ENCODE results near the gene VSTM5. TPM values are rescaled to one million over a fixed set of nuclear protein-coding genes. Genes with fewer than 3 reads are reported as not detected.

VSTM5 gene
- total RNA-seq, 2 experiments from 2014 or later: not detected

DNA sequence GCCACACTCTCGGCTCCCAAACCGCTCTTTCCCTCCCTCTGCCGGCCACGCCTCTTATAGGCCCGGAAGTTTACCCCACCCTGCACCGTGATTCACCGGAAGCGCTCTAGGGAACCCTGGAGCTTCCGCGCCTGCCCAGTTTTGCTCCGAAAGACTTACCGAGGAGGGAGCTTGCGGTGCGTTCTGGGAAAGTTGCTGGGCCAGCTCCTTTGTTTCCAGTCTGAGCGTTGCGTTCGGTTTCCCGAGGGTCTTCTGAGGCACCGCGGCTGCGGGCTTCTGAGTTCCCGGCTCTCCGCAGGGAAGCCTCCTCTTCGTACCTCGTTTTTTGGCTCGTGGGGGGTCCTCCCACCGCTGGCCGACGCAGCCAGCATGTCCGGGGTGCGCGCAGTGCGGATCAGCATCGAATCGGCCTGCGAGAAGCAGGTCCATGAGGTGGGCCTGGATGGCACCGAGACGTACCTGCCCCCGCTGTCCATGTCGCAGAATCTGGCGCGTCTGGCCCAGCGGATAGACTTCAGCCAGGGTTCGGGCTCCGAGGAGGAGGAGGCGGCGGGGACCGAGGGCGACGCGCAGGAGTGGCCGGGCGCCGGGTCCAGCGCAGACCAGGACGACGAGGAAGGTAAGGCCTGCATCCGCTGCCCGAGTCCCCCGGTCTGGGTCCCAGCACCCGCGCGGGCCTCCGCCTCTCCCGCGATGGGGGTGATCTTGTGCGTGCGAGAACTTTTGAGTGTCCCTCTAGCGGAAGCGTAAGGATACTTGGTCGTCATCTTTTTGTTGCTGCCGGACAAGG, 66.1 kb downstream of the VSTM5 start, which contains the start of gene MED17:
TSS of gene MED17 (plus strand) at position 138 of the 790 bp plus-strand sequence. CDS start at position 370, 232 bp downstream.
- peak within 1 kb of the TSS; percentile 70 for H2AFZ ChIP-seq (ENCODE audit: low read length)
- peak; percentile 93 for DNase-seq (ENCODE audit: low spot score)
- TF ChIP-seq, protein P1, sequence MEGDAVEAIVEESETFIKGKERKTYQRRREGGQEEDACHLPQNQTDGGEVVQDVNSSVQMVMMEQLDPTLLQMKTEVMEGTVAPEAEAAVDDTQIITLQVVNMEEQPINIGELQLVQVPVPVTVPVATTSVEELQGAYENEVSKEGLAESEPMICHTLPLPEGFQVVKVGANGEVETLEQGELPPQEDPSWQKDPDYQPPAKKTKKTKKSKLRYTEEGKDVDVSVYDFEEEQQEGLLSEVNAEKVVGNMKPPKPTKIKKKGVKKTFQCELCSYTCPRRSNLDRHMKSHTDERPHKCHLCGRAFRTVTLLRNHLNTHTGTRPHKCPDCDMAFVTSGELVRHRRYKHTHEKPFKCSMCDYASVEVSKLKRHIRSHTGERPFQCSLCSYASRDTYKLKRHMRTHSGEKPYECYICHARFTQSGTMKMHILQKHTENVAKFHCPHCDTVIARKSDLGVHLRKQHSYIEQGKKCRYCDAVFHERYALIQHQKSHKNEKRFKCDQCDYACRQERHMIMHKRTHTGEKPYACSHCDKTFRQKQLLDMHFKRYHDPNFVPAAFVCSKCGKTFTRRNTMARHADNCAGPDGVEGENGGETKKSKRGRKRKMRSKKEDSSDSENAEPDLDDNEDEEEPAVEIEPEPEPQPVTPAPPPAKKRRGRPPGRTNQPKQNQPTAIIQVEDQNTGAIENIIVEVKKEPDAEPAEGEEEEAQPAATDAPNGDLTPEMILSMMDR (conservative IDR thresholded peaks at IDR 0.05; ENCODE audit: low read length): peak; percentile 57; the same call in 1 of the 2 replicates
- TF ChIP-seq EZH2phosphoT487 (IDR thresholded peaks at IDR 0.05; ENCODE audit: borderline replicate concordance, low read depth, low read length): no peak
- H3K9me3 ChIP-seq (ENCODE audit: low read length): no peaks in the 10 kb centered on the region
- BruUV-seq (replicated peaks): no TSS peak
- peaks cover 29% of the 10 kb centered on the region for H3K4me1 ChIP-seq (ENCODE audit: insufficient read depth, low read length, poor library complexity, severe bottlenecking)
- peaks cover 60% of the 10 kb centered on the region for H3K79me2 ChIP-seq (ENCODE audit: insufficient read depth, low read depth, low read length)
- peak within 1 kb of the TSS; percentile 72 for H3K27ac ChIP-seq (ENCODE audit: low read depth, low read length, poor library complexity, severe bottlenecking)
- peak within 1 kb of the TSS; percentile 88 for H3K4me3 ChIP-seq (ENCODE audit: low read depth, low read length, poor library complexity, severe bottlenecking)
- no peaks in the 10 kb centered on the region for H3K9me2 ChIP-seq (ENCODE audit: insufficient read depth, low read length)
- ChIA-PET POLR2A (interaction anchor here (0.6 to 3.0 kb wide), 18 partner anchors 8 to 812 kb away, joined by 3 to 49 read pairs (median 4); partner anchors contain the start of genes C11orf54, CEP295, PANX1 and TAF1D), CTCF (ENCODE audit: unreplicated experiment) (interaction anchor here (0.9 to 1.2 kb wide), 3 partner anchors 12 to 44 kb away, joined by 3 to 5 read pairs (median 4); partner anchors contain the start of genes C11orf54 and TAF1D)
- peak within 1 kb of the TSS; percentile 77 for H3K4me2 ChIP-seq (ENCODE audit: low read length)
- H3K36me3 ChIP-seq (ENCODE audit: insufficient read depth, low read length): peaks cover 40% of the 10 kb centered on the region
- intact Hi-C loops (cut with micrococcal nuclease; ENCODE audit: unreplicated experiment): loop anchor here (1.0 to 5.0 kb wide), 2 partner anchors 43 to 122 kb away; partner anchors contain the start of genes C11orf54, CEP295 and TAF1D
- peaks cover 20% of the 10 kb centered on the region for H4K20me1 ChIP-seq (ENCODE audit: insufficient read depth, low read length)

- H2AFZ ChIP-seq (ENCODE audit: low read length): peak overlapping the region; percentile 70
- peak overlapping the region; percentile 88 for H3K4me3 ChIP-seq (ENCODE audit: low read depth, low read length, poor library complexity, severe bottlenecking)
- peaks cover 20% of the 10 kb centered on the region for H4K20me1 ChIP-seq (ENCODE audit: insufficient read depth, low read length)
- H3K79me2 ChIP-seq (ENCODE audit: insufficient read depth, low read depth, low read length): peaks cover 55% of the 10 kb centered on the region
- TSS peak; percentile 85 for BruUV-seq (replicated peaks)
- no peaks in the 10 kb centered on the region for H3K9me2 ChIP-seq (ENCODE audit: insufficient read depth, low read length)
- no peaks in the 10 kb centered on the region for H3K9me3 ChIP-seq (ENCODE audit: low read length)
- CTCF ChIA-PET (ENCODE audit: unreplicated experiment): interaction anchor here (0.9 to 1.2 kb wide), 3 partner anchors 11 to 43 kb away, joined by 3 to 5 read pairs (median 4); partner anchors contain the start of genes C11orf54 and TAF1D
- H3K27ac ChIP-seq (ENCODE audit: low read depth, low read length, poor library complexity, severe bottlenecking): peak overlapping the region; percentile 72
- TF ChIP-seq, protein P1 (conservative IDR thresholded peaks at IDR 0.05; ENCODE audit: low read length): no peak
- no peak for TF ChIP-seq EZH2phosphoT487 (IDR thresholded peaks at IDR 0.05; ENCODE audit: borderline replicate concordance, low read depth, low read length)
- intact Hi-C loops (cut with micrococcal nuclease; ENCODE audit: unreplicated experiment): loop anchor here (1.0 to 5.0 kb wide), 2 partner anchors 42 to 121 kb away; partner anchors contain the start of genes C11orf54, CEP295 and TAF1D
- POLR2A ChIA-PET: interaction anchor here (0.6 to 3.0 kb wide), 17 partner anchors 9 to 812 kb away, joined by 3 to 49 read pairs (median 4); partner anchors contain the start of genes C11orf54, CEP295, PANX1 and TAF1D
- H3K36me3 ChIP-seq (ENCODE audit: insufficient read depth, low read length): peaks cover 34% of the 10 kb centered on the region
- peaks cover 29% of the 10 kb centered on the region for H3K4me1 ChIP-seq (ENCODE audit: insufficient read depth, low read length, poor library complexity, severe bottlenecking)
- H3K4me2 ChIP-seq (ENCODE audit: low read length): peak overlapping the region; percentile 70
- DNase-seq (ENCODE audit: low spot score): no peak
These were observed 66.7 kb downstream of the VSTM5 start for GRCh38 chr11:93783765-93784144.
